Parathyroid adenoma (tissue), 2 donors: ENCODE results near the gene PRKCE.

Experiments used
- H2AFZ ChIP-seq: fragments of 300-600 bp; sonication (generic); one replicate; pipeline ENCODE4 v1.7.0; 2017; ENCODE audit warnings: antibody characterized with exemption, mild to moderate bottlenecking
- H3K27ac ChIP-seq: fragments of 300-600 bp; sonication (generic); one replicate; pipeline ENCODE4 v1.7.0; 2017
- H3K27me3 ChIP-seq: fragments of 300-600 bp; sonication (generic); one replicate; pipeline ENCODE4 v1.7.0; 2017; ENCODE audit warnings: low read length; ENCODE audit not compliant: control insufficient read depth, insufficient read depth
- H3K36me3 ChIP-seq: fragments of 300-600 bp; sonication (generic); one replicate; pipeline ENCODE4 v1.7.0; 2017; ENCODE audit warnings: low read length; ENCODE audit not compliant: control insufficient read depth, insufficient read depth
- H3K4me1 ChIP-seq: fragments of 300-600 bp; sonication (generic); one replicate; pipeline ENCODE4 v1.7.0; 2017; ENCODE audit warnings: control low read depth
- H3K4me2 ChIP-seq: fragments of 300-600 bp; sonication (generic); one replicate; pipeline ENCODE4 v1.7.0; 2017; ENCODE audit warnings: low read length
- H3K4me3 ChIP-seq: fragments of 300-600 bp; sonication (generic); one replicate; pipeline ENCODE4 v1.7.0; 2017; ENCODE audit warnings: low read depth, low read length
- H3K79me2 ChIP-seq: fragments of 300-600 bp; sonication (generic); one replicate; pipeline ENCODE4 v1.7.0; 2017; ENCODE audit warnings: control low read depth
- H3K9ac ChIP-seq: fragments of 300-600 bp; sonication (generic); one replicate; pipeline ENCODE4 v1.7.0; 2017; ENCODE audit warnings: mild to moderate bottlenecking
- H3K9me3 ChIP-seq: fragments of 300-600 bp; sonication (generic); one replicate; pipeline ENCODE4 v1.7.0; 2017; ENCODE audit warnings: low read length; ENCODE audit not compliant: control insufficient read depth
- CTCF ChIP-seq: fragments of 300-600 bp; sonication (generic); IDR thresholded peaks from one replicate; pipeline ENCODE4 v1.7.0; 2017; ENCODE audit warnings: antibody characterized with exemption, mild to moderate bottlenecking
- donor health status: primary hyperparathyroidism.

PRKCE gene

DNA sequence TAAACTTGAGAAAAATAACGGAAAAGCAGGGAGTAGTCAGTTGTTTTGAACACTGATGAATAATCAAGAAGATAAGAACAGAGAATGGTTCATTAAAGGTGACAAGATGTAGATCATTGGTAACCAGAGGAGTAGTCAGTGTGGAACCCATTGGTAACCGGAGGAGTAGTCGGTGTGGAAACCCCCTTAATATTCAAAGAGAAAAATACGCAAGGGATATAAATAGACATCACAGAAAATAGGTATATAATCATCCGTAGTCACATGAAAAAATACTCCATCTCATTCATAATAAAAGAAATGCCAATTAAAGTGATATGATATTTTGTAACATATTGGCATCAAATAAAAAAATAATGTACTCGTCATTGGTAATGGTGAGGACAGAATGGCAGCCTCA, 575.1 kb downstream of the PRKCE start:
- Histone ChIP-seq H3K4me2 (no peak overlapping the region), H3K27me3 (no peaks in the 10 kb centered on the region), H2AFZ (no peak overlapping the region), H3K79me2 (no peaks in the 10 kb centered on the region), H3K4me1 (no peaks in the 10 kb centered on the region), H3K27ac (no peak overlapping the region), H3K9me3 (no peaks in the 10 kb centered on the region), H3K9ac (no peak overlapping the region), H3K36me3 (no peaks in the 10 kb centered on the region), H3K4me3 (no peak overlapping the region)
- no peak for TF ChIP-seq CTCF

DNA sequence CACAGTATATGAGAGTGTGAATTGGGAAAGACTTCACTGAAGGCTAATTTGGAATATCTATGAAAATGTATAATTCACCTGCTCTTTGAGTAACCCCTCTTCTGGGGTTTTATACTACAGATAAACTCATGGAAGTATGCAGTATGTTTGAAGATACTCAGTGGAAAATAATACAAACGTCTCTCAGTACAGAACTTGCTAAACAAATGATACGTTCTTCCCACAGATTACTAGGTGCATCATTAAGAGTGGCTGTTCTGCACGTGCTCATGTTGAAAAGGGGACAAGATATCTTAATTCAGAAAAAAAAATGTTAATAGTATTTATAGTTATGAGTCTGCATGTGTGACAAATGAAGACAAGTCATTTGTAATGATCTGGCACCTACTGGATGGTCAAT, 575.5 kb downstream of the PRKCE start:
- Histone ChIP-seq H3K36me3 (no peaks in the 10 kb centered on the region), H3K9me3 (no peaks in the 10 kb centered on the region), H3K79me2 (no peaks in the 10 kb centered on the region), H3K27me3 (no peaks in the 10 kb centered on the region), H3K4me3 (no peak overlapping the region), H3K4me2 (no peak overlapping the region), H2AFZ (no peak overlapping the region), H3K9ac (no peak overlapping the region), H3K4me1 (no peaks in the 10 kb centered on the region), H3K27ac (no peak overlapping the region)
- TF ChIP-seq CTCF, result no peak

DNA sequence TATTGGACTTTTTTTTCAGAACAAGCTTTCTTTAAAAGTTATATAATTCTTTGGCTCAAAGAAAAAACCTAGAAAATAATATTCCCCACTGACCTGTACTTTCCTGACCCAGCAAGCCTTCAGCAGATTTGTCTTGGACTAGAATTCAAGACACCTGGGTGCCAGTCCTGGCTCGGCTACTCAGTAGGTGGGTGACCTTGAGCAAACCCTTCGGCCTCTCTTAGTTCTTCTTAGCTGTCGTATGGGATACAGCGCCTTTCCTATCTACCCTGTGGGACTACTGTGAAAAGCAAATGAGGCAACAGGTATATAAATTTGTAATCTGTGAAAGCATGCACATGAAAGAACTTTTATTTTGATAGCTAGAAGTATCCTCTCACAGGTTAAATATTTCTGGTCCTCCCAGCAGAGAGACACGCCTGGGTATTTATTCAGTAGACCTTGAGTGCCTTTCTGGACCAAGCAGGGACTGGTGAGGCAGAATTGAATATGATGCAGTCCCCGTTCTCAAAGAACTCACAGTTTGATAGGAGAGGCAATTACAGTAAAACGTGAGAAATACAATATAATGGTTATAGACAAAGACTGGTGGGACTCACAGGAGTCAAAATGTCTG, 576.3 kb downstream of the PRKCE start:
- H3K9ac ChIP-seq, result no peak overlapping the region
- H3K27ac ChIP-seq, result no peak overlapping the region
- no peak overlapping the region for H2AFZ ChIP-seq
- H3K36me3 ChIP-seq, result no peaks in the 10 kb centered on the region
- H3K27me3 ChIP-seq, result no peaks in the 10 kb centered on the region
- H3K79me2 ChIP-seq, result no peaks in the 10 kb centered on the region
- no peak overlapping the region for H3K4me2 ChIP-seq
- no peaks in the 10 kb centered on the region for H3K9me3 ChIP-seq
- no peaks in the 10 kb centered on the region for H3K4me1 ChIP-seq
- no peak for TF ChIP-seq CTCF
- H3K4me3 ChIP-seq, result no peak overlapping the region

DNA sequence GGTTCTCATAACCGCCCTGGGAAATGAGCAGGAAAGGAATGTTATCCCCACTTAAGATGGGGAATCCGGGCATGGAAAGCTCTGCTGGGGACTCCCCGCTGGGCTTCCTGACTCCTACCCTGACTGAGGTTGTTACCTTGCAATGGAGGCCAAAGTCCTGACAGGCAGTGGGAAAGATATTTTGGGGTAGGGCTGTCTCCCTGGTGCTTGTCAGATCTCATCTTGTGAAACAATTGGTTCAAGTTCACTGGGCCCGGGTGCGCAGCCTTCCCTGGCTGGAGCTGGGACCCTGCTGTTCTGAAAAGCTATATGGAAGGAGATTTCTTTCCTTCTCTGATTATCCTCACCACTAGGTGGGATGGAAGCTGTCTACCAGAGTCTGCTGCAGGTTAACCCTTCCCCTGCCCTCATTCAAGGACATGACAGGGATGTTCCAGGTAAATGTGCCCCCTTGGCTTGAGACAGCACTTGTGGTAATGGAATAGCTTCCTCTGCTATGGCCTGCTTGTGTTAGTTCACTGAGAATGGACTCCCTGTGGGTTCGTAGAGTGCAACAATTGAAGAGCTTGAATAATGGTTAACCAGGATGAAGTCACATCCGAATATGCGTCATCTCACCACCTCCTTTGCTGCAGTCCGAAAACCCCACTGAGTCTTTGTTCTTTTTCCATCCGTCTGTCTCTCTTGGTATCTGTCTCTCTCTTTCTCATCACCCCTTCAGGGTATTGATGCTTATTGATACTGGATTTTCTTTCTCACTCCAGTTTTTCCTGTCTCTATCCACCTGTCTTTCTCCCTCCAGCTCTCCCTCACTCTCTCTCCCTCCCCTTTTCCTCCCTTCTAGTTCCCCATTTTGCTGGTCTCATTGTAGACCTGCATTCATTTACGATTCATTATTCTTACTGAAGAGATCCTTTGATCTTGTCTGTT, 577.9 kb downstream of the PRKCE start:
- no peak overlapping the region for H3K4me3 ChIP-seq
- H3K4me2 ChIP-seq, result no peak overlapping the region
- H3K27me3 ChIP-seq, result no peaks in the 10 kb centered on the region
- H3K4me1 ChIP-seq, result no peaks in the 10 kb centered on the region
- H3K9me3 ChIP-seq, result no peaks in the 10 kb centered on the region
- H2AFZ ChIP-seq, result no peak overlapping the region
- H3K79me2 ChIP-seq, result no peaks in the 10 kb centered on the region
- H3K9ac ChIP-seq, result no peak overlapping the region
- no peak overlapping the region for H3K27ac ChIP-seq
- H3K36me3 ChIP-seq, result no peaks in the 10 kb centered on the region
- TF ChIP-seq CTCF, result no peak
